GM23338 (cell line): Measurements from ENCODE around the gene COL20A1. TPM values are rescaled to one million over a fixed set of nuclear protein-coding genes. Genes with fewer than 3 reads are reported as not detected.

Experiments used
- ATAC-seq: fragments of 200-7000 bp; cut with Tn5 transposase; 3 replicates; pipeline ENCODE4 v1.9.1; 2020
- DNase-seq: peaks from one replicate; pipeline ENCODE4 v3.0.0-alpha.2; 2015; ENCODE audit warnings: low spot score
- H2AFZ ChIP-seq: fragments of 200-600 bp; sonication (generic); 2 replicates; pipeline ENCODE4 v1.8.0; 2016; ENCODE audit warnings: antibody characterized with exemption, mild to moderate bottlenecking, moderate library complexity
- H3F3A ChIP-seq: fragments of 200-600 bp; sonication (generic); replicated peaks from 2 replicates; pipeline ENCODE4 v1.8.0; 2017; ENCODE audit warnings: antibody characterized with exemption, mixed run types, low read depth
- H3K27ac ChIP-seq: fragments of 200-600 bp; sonication (generic); 2 replicates; pipeline ENCODE4 v1.6.1; 2016; ENCODE audit warnings: low read depth
- H3K27me3 ChIP-seq: fragments of 200-600 bp; sonication (generic); 2 replicates; pipeline ENCODE4 v1.8.0; 2016; ENCODE audit warnings: mild to moderate bottlenecking, mixed run types, moderate library complexity; ENCODE audit not compliant: insufficient read depth
- H3K36me3 ChIP-seq: fragments of 200-600 bp; sonication (generic); 2 replicates; pipeline ENCODE4 v1.8.0; 2016; ENCODE audit warnings: mild to moderate bottlenecking; ENCODE audit not compliant: insufficient read depth
- H3K4me1 ChIP-seq: fragments of 200-600 bp; sonication (generic); 2 replicates; pipeline ENCODE4 v1.8.0; 2016; ENCODE audit warnings: mild to moderate bottlenecking, moderate library complexity; ENCODE audit not compliant: insufficient read depth
- H3K4me2 ChIP-seq: fragments of 200-600 bp; sonication (generic); 2 replicates; pipeline ENCODE4 v1.7.1; 2017; ENCODE audit warnings: mixed run types
- H3K4me3 ChIP-seq: fragments of 200-600 bp; sonication (generic); 2 replicates; pipeline ENCODE4 v1.6.1; 2016; ENCODE audit warnings: mixed run types
- H3K79me2 ChIP-seq: fragments of 200-600 bp; sonication (generic); replicated peaks from 2 replicates; pipeline ENCODE4 v1.8.0; 2017; ENCODE audit warnings: mild to moderate bottlenecking; ENCODE audit not compliant: insufficient read depth
- H3K9me2 ChIP-seq: fragments of 200-600 bp; sonication (generic); 2 replicates; pipeline ENCODE4 v1.8.0; 2017; ENCODE audit not compliant: insufficient read depth
- H4K20me1 ChIP-seq: fragments of 200-600 bp; sonication (generic); replicated peaks from 2 replicates; pipeline ENCODE4 v1.8.0; 2017; ENCODE audit warnings: mild to moderate bottlenecking; ENCODE audit not compliant: insufficient read depth
- H3K27ac Mint-ChIP-seq: 2 replicates; pipeline ENCODE4 v1.8.0; 2020; ENCODE audit warnings: inconsistent platforms, mild to moderate bottlenecking, moderate library complexity, mixed read lengths
- H3K27me3 Mint-ChIP-seq: 3 replicates; pipeline ENCODE4 v1.8.0; 2022; ENCODE audit warnings: low read depth, mild to moderate bottlenecking, moderate library complexity, mixed read lengths, inconsistent platforms; ENCODE audit not compliant: insufficient read depth, poor library complexity
- H3K36me3 Mint-ChIP-seq: 3 replicates; pipeline ENCODE4 v1.8.0; 2021; ENCODE audit warnings: low read depth, mild to moderate bottlenecking, inconsistent platforms, moderate library complexity, mixed read lengths
- H3K4me1 Mint-ChIP-seq: 3 replicates; pipeline ENCODE4 v1.8.0; 2020; ENCODE audit warnings: mild to moderate bottlenecking, inconsistent platforms, mixed read lengths
- H3K4me3 Mint-ChIP-seq: 3 replicates; pipeline ENCODE4 v1.8.0; 2021; ENCODE audit warnings: moderate library complexity, mild to moderate bottlenecking, inconsistent platforms, mixed read lengths
- H3K9me3 Mint-ChIP-seq: 3 replicates; pipeline ENCODE4 v1.8.0; 2020; ENCODE audit warnings: moderate library complexity, mild to moderate bottlenecking, inconsistent platforms, mixed read lengths
- CTCF ChIP-seq, 2 experiments: fragments of 200-600 bp in 1 of 2; sonication (generic) in 1 of 2; conservative IDR thresholded peaks; 2 replicates each; pipeline versions ENCODE4 v1.5.1 to v1.6.1; 2016 to 2017; ENCODE audit warnings: antibody characterized with exemption in 2 of 2, low read depth in 2 of 2, mild to moderate bottlenecking in 2 of 2, moderate library complexity in 1 of 2
- ETS1 ChIP-seq: IDR thresholded peaks from 2 replicates; pipeline ENCODE4 v1.6.1; 2016; ENCODE audit warnings: antibody characterized with exemption
- EZH2 ChIP-seq: fragments of 200-600 bp; sonication (generic); IDR thresholded peaks from one replicate; pipeline ENCODE4 v1.8.0; 2017; ENCODE audit warnings: antibody characterized with exemption, mild to moderate bottlenecking, low read depth; ENCODE audit not compliant: unreplicated experiment
- EZH2phosphoT487 ChIP-seq: fragments of 200-600 bp; sonication (generic); IDR thresholded peaks from one replicate; pipeline ENCODE4 v1.8.1; 2018; ENCODE audit warnings: antibody characterized with exemption; ENCODE audit not compliant: unreplicated experiment
- JUNB ChIP-seq: IDR thresholded peaks from one replicate; pipeline ENCODE4 v1.6.1; 2016; ENCODE audit warnings: antibody characterized with exemption; ENCODE audit not compliant: unreplicated experiment
- NANOG ChIP-seq: IDR thresholded peaks from 2 replicates; pipeline ENCODE4 v1.6.1; 2016; ENCODE audit warnings: antibody characterized with exemption, borderline replicate concordance
- STAT1 ChIP-seq: IDR thresholded peaks from one replicate; pipeline ENCODE4 v1.6.1; 2016; ENCODE audit warnings: antibody characterized with exemption; ENCODE audit not compliant: unreplicated experiment
- ZNF114 ChIP-seq: fragments of 250-450 bp; sonication (Bioruptor Pico); IDR thresholded peaks from 2 replicates; pipeline ENCODE4 v1.5.0; 2020; ENCODE audit warnings: mild to moderate bottlenecking, moderate library complexity
- ZNF331 ChIP-seq: fragments of 250-450 bp; sonication (Bioruptor Pico); IDR thresholded peaks from 2 replicates; pipeline ENCODE4 v1.5.0; 2020; ENCODE audit warnings: low read depth, mild to moderate bottlenecking, moderate library complexity
- ZNF462 ChIP-seq: fragments of 250-450 bp; sonication (Bioruptor Pico); IDR thresholded peaks from 2 replicates; pipeline ENCODE4 v1.5.0; 2020; ENCODE audit warnings: mild to moderate bottlenecking, moderate library complexity
- polyA plus RNA-seq: library from polyadenylated mRNA; unstranded; fragments of >200 nt; fragmentation: Nextera tagmentation; extraction: Ambion mirVana; gene quantifications from 2 replicates; pipeline ENCODE4 v1.2.1, GENCODE V29; 2016
- total RNA-seq: library from RNA; depleted of rRNA; stranded (reverse); fragments of >200 nt; shearing (Covaris generic); gene quantifications from 2 replicates; pipeline ENCODE4 v1.2.3, GENCODE V29; 2014

COL20A1 gene
- total and polyA plus RNA-seq, 2 experiments from 2014 or later, result 0.28 to 0.79 TPM

GRCh38 chr20:63279931-63280330 lies 13.1 kb upstream of the COL20A1 start:
- no peak for TF ChIP-seq JUNB
- no peak for TF ChIP-seq ZNF462 (CRISPR knock-in tag)
- TF ChIP-seq CTCF (conservative IDR thresholded peaks at IDR 0.05; ENCODE audit: low read depth in 2 of 2), result no peak
- TF ChIP-seq ZNF331 (CRISPR knock-in tag), result no peak
- no peak for TF ChIP-seq EZH2
- TF ChIP-seq ZNF114 (CRISPR knock-in tag), result no peak
- TF ChIP-seq ETS1, result no peak
- TF ChIP-seq NANOG, result no peak
- no peak for TF ChIP-seq EZH2phosphoT487
- TF ChIP-seq STAT1, result no peak

More at GRCh38 chr20:63279931-63280330, 13.1 kb upstream of the COL20A1 start:
- no peak overlapping the region for H3K4me2 ChIP-seq
- Mint-ChIP-seq H3K9me3 (no peaks in the 10 kb centered on the region), H3K4me3 (no peak overlapping the region), H3K36me3 (peaks cover 35% of the 10 kb centered on the region), H3K27ac (no peak overlapping the region), H3K27me3 (peaks cover 4% of the 10 kb centered on the region), H3K4me1 (no peaks in the 10 kb centered on the region; the same call in 2 of the 3 replicates)
- no peaks in the 10 kb centered on the region for H3K4me1 ChIP-seq
- H3K79me2 ChIP-seq, result peaks cover 20% of the 10 kb centered on the region
- no peaks in the 10 kb centered on the region for H3K27me3 ChIP-seq
- ATAC-seq (no peak), DNase-seq (no peak)
- no peak overlapping the region for H3K4me3 ChIP-seq
- H3K27ac ChIP-seq, result no peak overlapping the region
- H4K20me1 ChIP-seq, result peaks cover 13% of the 10 kb centered on the region
- H3K36me3 ChIP-seq, result peaks cover 9% of the 10 kb centered on the region; the same call in 1 of the 2 replicates
- no peak overlapping the region for H2AFZ ChIP-seq
- no peaks in the 10 kb centered on the region for H3K9me2 ChIP-seq
- 0 out of 2 replicates have a peak, but pooled peaks cover 3% of the 10 kb centered on the region for H3F3A ChIP-seq
